NCI-H2227 (cell line): ENCODE data around the gene IRX3.

ENCODE experiments used
- DNase-seq: peaks from one replicate; lab custom pipeline; 2025; ENCODE audit not compliant: unreplicated experiment; lab: John Stamatoyannopoulos, UW

IRX3 gene

DNA sequence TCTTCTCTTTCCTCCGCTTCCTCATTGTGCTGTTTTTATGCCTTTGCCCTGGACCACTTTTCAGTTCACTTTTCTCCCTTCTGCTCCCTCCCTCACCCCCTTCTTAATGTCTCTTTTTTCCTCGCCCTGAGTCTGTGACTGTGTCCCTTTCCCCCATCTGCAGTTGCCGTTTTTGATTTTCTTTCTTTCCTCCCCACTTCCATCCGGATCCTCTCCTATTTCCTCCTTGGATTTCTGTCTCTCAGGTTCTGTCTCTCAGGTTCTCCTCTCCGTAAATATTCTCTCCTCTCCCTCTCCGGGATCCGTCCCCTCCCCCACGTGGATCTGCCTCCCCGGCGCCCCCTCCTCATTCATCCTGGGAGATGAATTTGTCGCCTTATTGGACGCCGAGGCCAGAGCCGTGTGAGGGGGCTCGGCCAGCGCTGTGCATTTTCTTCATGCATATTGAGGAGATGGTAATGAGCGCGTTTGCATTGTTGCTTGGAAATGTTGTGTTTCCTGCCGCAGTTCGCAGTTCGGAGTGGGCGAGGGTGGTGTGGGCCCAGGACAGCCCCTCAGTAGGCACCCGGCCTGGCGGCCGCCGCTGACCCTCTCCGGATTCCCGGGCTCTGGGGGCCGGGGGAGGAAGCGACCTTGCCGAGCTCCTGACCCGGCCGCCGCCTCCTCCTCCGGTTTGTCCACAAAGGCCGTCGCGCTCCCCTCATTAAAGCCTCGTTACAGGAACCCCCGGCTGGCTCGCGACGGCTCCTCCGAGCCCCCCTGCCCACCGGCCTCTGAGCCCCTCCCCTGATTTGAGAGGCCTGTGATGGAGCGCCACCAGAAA lies 4.5 kb upstream of the IRX3 start:
- no peak for DNase-seq

DNA sequence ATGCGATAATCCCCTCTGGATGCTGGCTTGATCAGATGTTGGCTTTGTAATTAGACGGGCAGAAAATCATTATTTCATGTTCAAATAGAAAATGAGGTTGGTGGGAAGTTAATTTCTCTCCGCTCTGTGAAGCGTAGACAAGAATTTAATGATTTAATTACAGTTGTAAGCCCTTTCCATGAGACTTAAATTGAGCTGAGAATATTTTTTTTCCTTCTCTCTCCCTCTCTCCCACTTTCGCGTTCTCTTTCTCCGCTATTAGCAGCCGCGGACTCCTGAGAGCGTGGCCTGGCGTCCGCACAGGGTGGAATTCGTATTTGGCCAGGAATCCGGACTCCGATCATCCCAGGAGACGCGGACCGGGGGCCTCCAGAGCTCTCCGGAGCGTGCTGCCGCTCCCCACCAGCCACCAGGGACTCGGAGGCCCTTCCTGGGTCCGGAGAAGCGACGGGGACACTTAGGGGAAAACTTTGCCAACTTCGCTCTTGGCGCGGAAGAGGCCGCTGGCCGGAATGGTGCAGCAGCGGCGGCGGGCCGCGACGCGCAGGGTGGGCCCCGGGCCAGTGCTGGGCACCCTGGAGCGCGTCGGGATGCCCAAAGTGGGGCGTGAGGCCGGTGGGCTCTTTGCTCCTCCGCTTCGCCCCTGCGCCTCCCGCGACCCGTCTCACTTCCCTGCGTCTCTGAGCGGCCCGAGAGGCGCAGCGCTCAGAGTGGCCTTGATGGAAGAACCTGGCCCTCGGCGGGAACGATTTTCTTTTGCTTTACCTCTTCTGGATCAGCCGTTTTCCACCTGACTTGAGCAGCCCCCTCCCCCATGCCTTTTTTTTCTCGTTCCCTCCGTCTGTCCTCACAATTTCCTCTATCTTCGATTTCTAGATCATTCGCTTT lies 3.6 kb upstream of the IRX3 start:
- no peak for DNase-seq

DNA sequence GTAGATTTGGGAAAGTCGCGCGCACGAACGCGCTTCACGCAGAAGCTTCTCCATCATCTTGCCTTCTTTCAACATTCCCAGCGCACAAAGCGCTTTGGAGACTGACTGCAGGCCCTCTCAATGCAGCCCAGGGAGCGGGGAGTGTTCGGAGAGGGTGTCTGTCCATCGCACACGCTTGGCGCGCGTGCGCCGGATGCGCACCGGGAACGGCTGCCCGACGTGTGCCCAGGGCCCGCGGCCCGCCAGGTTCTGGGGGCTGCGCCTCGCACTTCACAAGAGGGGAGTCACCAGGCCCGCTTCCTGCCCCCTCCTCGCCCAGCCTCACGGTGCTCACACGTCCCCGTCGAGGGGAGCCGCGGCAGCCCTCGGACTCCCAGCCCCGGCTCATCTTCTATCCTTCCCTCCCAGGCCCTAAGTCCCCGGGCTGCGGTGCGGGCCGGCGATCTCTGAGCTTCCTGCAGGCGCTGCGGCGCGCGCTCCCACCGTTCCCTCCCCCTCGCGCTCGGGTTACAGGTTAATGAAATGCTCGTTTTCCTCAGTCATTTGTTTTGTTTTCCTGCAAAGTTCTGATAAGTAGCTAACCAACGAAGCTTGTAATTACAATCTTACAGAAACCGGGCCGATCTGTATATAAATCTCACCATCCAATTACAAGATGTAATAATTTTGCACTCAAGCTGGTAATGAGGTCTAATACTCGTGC lies 2.8 kb upstream of the IRX3 start:
- DNase-seq, result no peak

DNA sequence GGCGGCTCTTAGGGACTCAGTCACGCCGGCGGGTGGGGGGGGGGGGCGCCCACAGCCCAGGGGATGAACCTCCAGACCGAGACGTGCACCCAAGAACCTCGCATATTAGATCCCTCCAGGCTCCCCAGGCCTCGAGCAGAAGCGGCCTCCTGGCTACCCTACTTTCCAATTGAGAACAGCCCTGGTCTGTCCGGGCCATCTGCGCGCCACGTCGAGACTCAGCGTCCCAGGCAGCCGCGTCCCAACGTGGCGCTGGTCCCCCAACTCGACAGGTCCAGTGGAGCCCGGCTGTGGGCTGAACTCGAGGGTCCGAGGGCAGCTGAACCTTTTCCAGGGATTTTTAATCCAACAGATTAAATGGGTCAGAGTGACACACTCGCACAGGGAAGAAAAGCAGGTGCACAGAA lies 2.3 kb upstream of the IRX3 start:
- DNase-seq, result no peak

DNA sequence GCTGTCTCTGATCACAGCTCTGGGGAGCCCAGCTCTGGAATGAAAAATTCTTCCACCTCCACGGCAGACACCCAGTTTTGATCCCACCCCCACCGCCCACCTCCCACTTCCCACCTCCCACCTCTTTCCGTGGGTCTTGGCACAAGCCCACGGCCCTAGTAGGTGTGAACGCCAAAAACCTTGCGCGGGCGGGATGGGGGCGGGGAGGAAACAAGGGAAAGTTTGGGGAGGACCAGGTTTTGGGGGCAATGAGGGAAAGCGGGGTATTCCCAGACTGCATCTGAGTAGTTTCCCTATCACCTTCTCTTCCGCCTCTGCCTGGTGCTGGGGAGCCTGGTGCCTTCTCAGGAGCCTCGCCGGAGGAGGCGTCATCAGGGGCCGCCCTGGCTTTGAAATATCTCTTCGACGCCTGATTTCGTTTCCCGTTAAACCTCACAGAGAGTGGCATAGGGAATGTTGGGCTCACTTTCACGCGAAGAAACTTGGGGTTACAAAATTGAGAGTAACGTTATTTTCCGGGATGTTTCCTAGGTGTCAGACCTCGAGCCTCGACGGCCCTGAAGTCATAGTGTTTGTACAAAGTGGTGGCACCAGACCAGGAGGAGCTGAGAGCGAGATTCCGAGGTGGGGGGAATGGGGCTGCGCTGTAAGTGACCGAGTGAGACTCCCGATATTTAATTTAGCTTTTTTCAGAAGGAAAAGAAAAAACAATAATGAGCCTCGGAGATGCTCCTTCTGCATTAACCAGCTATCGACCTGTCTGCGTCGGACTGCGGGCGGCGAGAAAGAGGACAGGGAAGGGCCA lies 1.6 kb upstream of the IRX3 start:
- no peak for DNase-seq

DNA sequence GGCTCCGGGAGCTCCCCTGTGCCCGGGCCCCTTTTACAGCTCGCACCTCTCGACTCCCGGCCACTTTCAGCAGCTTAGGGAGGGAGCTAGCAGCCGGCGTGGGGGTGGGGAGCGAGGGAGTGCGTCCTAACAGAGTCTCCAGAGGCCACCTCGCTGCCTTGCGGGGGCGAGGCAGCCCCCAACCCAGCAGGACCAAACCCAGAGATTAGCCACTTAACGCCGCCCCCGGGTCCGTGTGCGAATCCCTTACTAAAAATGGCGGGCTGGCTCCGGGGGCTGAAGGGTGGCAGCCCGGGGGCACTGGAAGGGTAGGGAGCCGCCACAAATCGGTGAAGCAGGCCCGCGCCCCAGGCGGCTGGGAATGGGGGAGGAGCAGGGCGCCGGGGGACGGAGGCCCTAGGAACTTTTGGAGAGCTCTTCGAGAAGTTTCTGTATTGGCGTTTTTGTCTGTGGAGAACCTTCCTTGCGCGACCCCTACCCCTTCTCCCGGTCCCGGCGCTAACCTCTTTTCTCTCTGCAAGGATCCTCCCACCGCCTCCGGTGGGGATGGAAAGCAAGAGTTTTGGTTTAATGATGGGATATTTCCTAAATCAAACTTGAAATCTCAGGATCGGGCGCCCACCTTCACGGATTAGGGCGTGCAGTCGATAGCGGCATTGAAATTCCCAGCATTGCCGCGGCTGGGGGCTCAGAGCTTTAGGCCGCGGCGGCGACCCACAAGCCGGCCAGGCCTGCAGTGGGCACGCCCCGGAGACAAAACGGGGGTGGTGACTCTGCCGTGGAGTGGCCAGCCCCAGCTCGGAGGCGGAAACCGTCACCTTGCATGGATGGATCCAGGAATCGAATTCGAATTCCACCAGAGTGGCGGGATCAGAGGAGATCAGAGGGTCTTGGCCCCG lies 793 bp upstream of the IRX3 start:
- no peak for DNase-seq

DNA sequence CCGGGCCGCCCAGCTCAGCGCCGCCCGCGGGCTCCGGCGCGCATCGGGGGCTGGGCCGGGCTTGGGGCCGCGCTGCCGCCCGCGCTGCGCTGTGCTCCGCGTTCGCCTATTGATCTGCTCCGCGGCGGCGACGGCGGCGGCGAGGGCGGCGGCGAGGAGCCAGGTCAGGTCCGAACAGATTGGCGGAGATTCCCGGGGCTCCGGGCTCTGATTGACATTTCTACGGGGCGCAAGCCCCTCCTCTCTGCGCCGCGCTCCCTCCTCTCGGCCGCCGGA lies 559 bp downstream of the IRX3 start:
- DNase-seq, result peak; percentile 82

DNA sequence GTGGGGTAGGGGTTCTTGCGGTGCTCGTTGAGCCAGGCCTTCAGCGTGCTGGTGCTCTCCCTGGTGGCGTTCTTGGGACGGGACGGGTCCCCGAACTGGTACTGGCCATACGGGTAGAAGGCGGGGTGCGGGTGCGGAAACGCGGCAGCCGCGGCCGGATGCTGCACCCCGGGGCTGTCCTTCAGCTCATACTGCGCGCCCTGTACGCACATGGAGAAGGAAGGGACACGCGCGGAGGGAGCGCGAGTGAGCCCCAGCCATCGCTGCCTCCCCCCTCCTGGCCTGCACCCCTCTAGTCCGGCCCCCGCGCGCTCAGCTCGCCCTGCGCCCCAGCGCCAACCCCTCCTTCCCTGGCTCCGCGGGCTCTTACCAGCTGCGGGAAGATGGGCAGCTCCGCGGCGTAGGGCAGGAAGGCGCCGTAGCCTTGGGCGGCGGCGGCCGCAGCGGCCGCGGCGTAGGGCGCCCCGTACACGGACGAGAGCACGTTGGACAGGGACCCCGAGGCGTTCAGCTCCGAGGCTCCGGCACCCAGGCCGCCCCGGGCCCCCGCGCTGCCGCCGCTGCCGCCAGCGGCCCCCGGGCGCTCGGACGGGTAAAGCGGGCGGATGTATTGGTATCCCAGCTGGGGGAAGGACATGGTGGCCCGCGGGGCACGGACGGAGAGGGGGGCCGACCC lies 1.0 kb downstream of the IRX3 start:
- DNase-seq, result peak; percentile 45

DNA sequence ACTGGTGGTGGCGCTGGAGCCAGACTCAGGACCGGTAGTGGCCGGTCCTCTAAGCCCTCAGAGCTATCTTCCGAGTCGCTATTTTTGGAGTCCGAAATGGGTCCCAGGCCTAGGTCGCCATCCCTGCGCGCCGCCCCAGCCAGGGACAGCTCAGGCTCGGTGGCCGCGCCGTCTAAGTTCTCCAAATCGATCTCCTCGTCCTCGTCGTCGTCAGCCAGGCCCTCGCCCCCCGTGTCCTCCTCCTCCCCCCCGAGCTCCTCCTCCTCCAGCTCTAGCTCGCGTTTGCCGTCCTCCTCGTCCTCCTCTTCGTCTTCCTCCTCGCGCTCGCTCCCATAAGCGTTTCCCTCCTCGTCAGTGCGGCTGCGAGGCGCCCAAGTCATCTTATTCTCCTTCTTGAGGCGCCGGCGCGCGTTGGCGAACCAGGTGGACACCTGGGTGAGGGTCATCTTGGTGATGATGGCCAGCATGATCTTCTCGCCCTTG lies 1.6 kb downstream of the IRX3 start:
- DNase-seq, result peak; percentile 21

DNA sequence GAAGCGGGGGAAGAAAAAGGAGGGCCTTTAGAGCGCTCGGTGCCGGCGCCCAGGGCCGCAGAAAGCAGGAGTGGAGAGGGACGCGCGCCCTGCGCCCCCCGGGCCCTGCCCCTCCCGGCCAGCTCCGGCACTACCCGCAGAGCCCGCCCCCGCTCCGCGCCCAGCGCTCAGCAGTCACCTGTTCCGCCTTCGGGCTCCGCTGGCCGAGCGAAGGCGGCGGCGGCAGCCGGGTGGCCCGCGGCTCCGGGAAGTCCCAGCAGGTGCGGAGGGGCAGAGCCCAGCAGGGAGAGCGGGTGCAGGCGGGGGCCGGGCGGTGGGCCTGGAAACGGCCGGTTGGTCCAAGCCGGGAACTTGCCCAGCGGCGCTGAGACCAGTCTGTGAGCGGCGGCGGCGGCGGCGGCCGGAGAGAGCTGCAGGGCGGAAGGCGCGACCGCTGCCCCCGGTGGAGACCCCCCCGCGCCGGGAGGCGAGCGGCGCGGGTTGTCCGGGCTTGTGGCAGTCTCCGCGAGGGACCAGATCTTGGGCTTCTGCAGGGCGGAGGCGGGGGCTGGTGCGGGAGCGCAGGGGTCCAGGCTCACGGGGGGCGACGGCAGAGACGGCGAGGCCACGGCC lies 2.2 kb downstream of the IRX3 start:
- peak; percentile 20 for DNase-seq

DNA sequence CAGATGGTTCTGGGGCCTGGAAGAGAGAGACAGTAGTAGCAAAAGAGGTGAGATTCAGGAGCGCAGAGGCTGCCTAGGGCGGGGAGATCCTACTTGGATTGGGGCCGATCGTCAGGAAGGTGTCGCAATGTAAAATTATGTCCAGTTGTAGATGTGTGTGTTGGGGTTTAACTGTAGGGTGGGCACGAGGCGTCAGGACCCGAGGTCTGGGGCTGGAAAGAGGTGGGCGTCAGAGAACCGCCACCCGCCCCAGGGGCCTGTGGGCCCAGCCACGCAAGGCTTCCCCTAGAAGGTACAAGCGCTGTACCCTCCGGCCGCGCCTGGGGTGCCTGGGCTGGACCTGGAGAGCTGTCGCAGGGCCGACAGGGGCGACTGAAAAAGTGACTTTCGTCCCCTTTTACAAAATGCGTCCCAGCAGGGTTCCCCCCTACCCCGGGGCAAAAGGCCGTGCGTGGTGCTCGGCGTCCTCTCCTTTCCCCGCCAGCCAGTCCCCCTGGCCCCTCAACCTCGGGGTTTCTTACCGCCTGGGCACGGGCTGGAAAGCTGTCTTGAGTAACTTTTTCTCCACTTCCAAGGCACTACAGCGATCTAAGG lies 2.8 kb downstream of the IRX3 start:
- no peak for DNase-seq

DNA sequence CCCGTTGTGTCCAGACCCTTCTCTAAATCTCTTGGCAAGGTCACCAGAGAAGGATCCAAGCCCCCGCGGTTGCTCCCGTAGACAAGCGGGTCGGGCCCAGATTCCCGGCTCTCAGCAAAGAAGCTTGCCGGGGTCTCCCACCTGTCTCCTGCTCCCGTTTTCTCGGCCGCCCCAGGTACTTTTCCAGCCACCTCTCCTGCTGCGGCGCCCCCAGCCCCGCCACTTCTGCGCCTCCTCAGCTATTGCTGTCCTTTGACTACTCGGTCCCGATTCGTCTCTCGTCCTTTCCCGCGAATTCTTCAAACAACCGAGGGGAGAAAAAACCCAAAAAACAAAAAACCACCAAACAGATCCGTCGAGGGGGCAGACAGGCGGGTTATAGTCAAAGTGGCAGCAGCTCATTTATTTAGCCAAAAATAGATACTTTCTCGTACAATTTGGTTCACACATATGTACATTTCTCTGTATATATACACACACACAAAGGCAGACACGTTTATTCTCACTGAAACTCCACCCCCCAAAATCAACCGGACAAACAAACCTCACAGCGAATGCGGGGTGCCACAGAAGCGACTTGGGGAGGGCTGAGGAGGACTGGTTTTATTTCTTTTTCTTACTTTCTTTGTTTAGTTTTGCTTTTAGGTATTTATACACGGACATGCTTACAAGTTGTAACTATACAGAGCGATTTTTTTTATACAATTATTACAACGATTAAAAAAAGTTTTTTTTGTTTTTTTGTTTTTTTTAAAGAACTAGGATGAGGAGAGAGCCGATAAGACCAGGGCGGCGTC lies 3.5 kb downstream of the IRX3 start:
- no peak for DNase-seq

DNA sequence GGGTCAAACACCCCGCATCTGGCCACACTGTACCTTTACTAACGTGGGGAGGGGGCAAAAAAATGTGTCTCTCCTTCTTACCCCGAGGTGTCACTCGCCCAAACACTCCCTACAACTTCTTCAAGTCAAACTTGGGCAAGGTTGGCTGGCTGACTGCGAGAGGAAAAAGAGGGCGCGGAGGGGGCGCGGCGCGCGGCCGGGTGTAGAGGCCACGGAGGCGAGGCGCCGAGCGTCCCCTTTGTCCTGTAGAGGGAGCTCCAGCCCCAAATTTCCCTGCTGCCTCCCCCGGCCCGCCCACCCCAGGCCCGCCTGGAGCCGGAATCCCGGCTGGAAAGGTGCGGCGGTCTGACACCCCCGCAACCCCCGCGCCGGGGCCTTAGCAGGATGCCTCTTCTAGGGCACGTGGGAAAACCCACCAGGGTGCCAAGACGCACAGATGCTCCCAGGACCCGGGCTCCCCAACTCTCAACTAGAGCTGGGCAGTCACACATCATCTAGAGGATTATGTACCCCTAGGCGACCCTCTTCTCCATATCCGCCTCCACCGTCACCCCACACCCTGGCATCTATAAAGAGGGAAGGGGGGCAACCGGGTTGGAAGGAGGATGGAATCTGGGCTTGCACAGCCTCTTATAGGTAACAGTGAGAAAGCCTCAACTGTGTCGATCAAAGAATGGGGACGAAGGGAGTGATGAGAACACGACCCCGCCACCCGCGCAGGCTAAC lies 4.2 kb downstream of the IRX3 start:
- DNase-seq, result no peak

DNA sequence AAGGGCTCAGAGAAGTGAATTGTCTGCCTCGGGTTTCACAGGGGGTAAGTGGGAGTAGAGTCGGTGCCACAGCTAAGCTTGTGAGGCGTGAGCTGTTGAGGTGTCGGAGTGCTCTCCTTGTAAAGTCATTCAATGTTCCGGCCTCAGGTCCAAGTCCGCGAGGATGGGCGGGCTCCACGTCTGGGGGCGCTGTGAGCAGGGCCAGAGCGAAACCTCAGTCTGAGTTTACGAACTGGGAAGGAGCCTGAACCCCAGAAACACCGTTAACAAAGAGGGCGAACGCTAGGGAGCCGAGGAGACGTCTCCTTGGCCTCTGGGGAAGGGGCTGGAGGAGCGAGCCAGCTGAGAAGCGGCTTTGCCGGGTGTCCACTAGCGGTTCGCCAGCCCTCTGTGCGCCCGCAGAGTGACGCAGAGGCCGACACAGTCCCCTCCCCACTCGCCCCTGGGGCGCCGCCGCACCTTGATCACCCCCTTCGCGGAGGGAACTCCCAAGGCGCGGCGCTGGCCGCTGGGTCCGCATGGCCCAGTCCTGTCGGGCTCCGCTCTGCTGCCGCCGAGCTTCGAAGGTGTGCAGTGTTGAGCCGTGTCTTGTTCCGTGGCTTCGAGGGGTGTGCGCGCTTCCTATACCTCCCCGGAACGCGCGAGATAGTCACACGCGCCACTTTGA lies 4.9 kb downstream of the IRX3 start:
- DNase-seq, result no peak

DNA sequence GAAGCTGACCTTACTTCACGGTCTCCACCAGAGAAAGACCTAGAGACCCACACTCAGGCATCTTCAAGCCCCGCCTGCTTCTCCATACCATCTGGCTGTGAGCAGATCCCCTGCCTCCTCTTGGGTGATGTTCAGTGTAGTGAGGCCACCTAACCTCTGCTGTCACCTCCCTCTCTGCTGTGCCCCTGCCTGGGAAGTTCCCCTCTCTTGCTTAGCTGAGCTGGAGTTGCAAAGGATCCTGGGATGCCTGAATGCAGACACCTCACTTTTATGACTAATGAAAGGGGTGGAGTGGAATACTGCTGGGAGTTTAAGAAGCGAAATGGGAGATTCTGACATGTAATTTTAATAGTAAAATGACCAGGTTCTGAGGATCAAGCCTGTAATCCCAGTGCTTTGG lies 5.8 kb downstream of the IRX3 start:
- no peak for DNase-seq

DNA sequence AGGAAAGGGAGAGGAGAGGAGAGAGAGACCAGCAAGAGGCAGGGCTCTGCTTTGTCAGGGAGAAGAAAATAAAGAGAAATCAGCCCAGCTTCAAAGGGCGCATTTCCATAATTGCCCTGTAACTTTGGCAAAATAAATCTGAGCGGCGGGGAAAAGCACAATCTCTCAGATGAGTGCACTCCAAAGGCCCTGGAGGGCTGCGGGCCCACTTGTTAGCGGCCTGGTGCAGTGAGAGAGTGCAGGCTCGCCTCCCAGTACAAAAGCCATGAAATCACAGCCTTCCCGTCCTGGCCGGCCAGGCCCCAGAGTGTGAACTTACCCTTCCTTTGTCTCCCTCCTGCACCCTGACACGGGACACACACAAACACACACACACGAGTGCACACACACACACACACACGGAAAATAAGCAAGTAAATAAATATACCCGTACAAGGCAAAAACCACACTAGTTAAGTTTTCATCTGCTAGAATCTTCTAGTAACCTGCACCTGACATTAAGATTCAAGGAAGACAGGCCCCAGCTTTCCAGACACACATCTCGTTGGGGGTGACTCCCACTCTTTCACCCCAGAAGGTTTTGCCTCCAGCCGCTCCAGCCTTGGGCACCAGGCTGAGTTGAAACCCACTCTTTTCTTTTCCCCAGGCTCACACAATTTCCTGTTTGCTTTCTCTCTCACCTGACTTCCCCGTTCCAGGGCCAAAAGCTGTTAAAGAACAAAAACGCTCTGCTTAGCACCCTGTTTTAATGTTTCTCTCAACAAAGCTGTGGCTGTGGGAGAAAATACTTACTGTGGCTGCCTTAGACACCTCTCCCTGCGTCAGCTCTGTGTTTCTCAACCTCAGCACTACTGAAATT lies 8.5 kb downstream of the IRX3 start:
- DNase-seq, result peak; percentile 60
